Ovary (tissue), 3 donors: Measurements from ENCODE around the gene EGR4.

ENCODE experiments used
- CTCF ChIP-seq, 3 donors: fragments of 450-650 bp in 2 of 3; fragments of 200-600 bp in 1 of 3; IDR thresholded peaks; one replicate each; pipeline versions ENCODE4 v1.5.1 to v1.8.0; 2016 to 2022; ENCODE audit warnings: antibody characterized with exemption in 3 of 3, mild to moderate bottlenecking in 1 of 3
- EP300 ChIP-seq: sonication (generic); formaldehyde crosslinking; IDR thresholded peaks from one replicate; pipeline ENCODE4 v1.6.1; 2017; ENCODE audit warnings: antibody characterized with exemption
- POLR2A ChIP-seq: fragments of 450-650 bp; IDR thresholded peaks from one replicate; pipeline ENCODE4 v1.6.1; 2017; ENCODE audit warnings: antibody characterized with exemption, mild to moderate bottlenecking, moderate library complexity
- donor health status: DM: no; HTN: no; CAD: no.

DNA sequence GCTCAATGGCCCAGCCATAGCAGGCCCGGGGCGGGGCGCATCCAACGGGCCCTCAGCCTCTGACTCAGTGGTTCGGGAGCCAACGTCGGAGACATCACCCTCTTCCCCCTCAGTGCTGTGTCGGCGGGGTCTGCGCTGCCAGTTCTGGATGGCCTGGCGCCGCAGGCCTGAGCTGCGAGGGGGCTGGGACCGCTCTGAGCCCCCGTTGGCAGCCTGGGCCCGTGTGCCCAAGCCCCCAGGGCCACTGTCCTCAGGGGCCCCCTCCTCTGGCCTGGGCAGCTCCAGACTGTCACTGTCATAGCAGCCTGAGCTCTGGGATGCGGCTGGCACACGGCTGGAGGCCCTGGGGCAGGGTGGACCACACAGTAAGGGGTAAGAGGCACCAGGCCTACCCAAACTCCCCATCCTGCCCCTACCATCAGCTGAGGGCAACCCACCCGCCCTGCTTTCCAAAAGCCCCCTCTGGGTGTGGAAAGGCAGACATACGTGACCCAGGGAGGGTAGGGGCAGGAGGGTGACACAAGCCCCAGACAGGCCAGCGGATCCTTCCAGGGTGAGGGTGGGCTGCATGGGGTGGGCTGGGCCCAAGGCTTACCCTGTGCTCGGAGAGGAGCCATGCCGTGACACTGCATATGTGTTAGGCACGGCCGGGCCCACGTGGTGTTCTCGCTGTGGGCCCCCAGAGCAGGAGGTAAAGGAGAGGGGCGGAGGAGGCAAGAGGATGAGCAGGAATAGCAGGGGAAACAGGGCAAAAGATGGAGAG is 27.9 kb downstream of the EGR4 start:
- TF ChIP-seq POLR2A = no peak
- TF ChIP-seq EP300 = no peak
- TF ChIP-seq CTCF (IDR thresholded peaks at IDR 0.05) = no peak
